GM19035 (cell line): ENCODE measurements around the gene TLR6.
"Not testable (repeated sequence)": the region's sequence is repeated elsewhere in the genome, so short reads cannot be mapped to it uniquely, and the experiment has no call there.

Source experiments
- ATAC-seq: cut with Tn5 transposase; IDR thresholded peaks from one replicate; pipeline ENCODE4 v1.9.1; 2021; ENCODE audit not compliant: unreplicated experiment

TLR6 gene

GRCh38 chr4:38823766-38824165 is 32.9 kb downstream of the TLR6 start:
- ATAC-seq = no peak

- no peak for ATAC-seq
Observed at GRCh38 chr4:38822748-38823303, 33.8 kb downstream of the TLR6 start.

- ATAC-seq = no peak
Observed at GRCh38 chr4:38821739-38822138, 34.9 kb downstream of the TLR6 start.

- peak; percentile 49 for ATAC-seq
Observed at GRCh38 chr4:38820329-38821061, 36.1 kb downstream of the TLR6 start.

- no peak for ATAC-seq
Observed at GRCh38 chr4:38819569-38819968, 37.0 kb downstream of the TLR6 start.

- no peak for ATAC-seq
Observed at GRCh38 chr4:38818441-38818976, 38.1 kb downstream of the TLR6 start.

GRCh38 chr4:38815885-38816782 is 40.5 kb downstream of the TLR6 start:
- ATAC-seq = no peak

- ATAC-seq = no peak
Observed at GRCh38 chr4:38814386-38814785, 42.2 kb downstream of the TLR6 start.

GRCh38 chr4:38811297-38811696 is 45.3 kb downstream of the TLR6 start:
- ATAC-seq = no peak

GRCh38 chr4:38807462-38807861 is 49.2 kb downstream of the TLR6 start:
- ATAC-seq = not testable (repeated sequence)

- ATAC-seq = not testable (repeated sequence)
Observed at GRCh38 chr4:38806251-38806650, 50.4 kb downstream of the TLR6 start.

GRCh38 chr4:38805530-38806145 is 51.0 kb downstream of the TLR6 start:
- ATAC-seq = peak; percentile 85

GRCh38 chr4:38804654-38805295 is 51.8 kb downstream of the TLR6 start, which contains the start of gene TLR1:
Gene TLR1 (minus strand): TSS chr4:38804791. CDS start chr4:38798831, 5,960 bp downstream.
- peak; percentile 35 for ATAC-seq

GRCh38 chr4:38803833-38804653 is 52.6 kb downstream of the TLR6 start:
- peak; percentile 51 for ATAC-seq

GRCh38 chr4:38802561-38803355 is 53.9 kb downstream of the TLR6 start:
- no peak for ATAC-seq

GRCh38 chr4:38800961-38801450 is 55.6 kb downstream of the TLR6 start:
- ATAC-seq = no peak

GRCh38 chr4:38800366-38800765 is 56.3 kb downstream of the TLR6 start:
- no peak for ATAC-seq

- ATAC-seq = no peak
Observed at GRCh38 chr4:38795087-38795486, 61.5 kb downstream of the TLR6 start.

- ATAC-seq = no peak
Observed at GRCh38 chr4:38794051-38794450, 62.6 kb downstream of the TLR6 start.
